HG03558 (cell line): Measurements from ENCODE around the gene ZSWIM2.
"Not testable (repeated sequence)": the region's sequence is repeated elsewhere in the genome, so short reads cannot be mapped to it uniquely, and the experiment has no call there.

Experiments used
- ATAC-seq: cut with Tn5 transposase; IDR thresholded peaks from one replicate; pipeline ENCODE4 v1.9.1; 2021; ENCODE audit warnings: moderate number of reproducible peaks; ENCODE audit not compliant: unreplicated experiment; ENCODE audit errors: extremely low read depth

ZSWIM2 gene

GRCh38 chr2:186848873-186849578 lies at the start of gene ZSWIM2:
Gene ZSWIM2, minus strand, starts transcription at chr2:186849170. Its CDS starts 40 bp downstream, at chr2:186849130.
- ATAC-seq, result no peak

GRCh38 chr2:186896220-186896619 lies 47.2 kb upstream of the ZSWIM2 start:
- not testable (repeated sequence) for ATAC-seq

- ATAC-seq, result no peak
Observed at GRCh38 chr2:186895451-186895850, 46.5 kb upstream of the ZSWIM2 start.

GRCh38 chr2:186894478-186894877 lies 45.5 kb upstream of the ZSWIM2 start:
- ATAC-seq, result no peak

- no peak for ATAC-seq
Observed at GRCh38 chr2:186892821-186893220, 43.9 kb upstream of the ZSWIM2 start.

GRCh38 chr2:186891185-186891621 lies 42.2 kb upstream of the ZSWIM2 start:
- ATAC-seq, result no peak

- ATAC-seq, result no peak
Observed at GRCh38 chr2:186889101-186889879, 40.3 kb upstream of the ZSWIM2 start.

GRCh38 chr2:186887107-186888090 lies 38.4 kb upstream of the ZSWIM2 start:
- no peak for ATAC-seq

GRCh38 chr2:186884587-186884986 lies 35.6 kb upstream of the ZSWIM2 start:
- no peak for ATAC-seq

GRCh38 chr2:186883666-186884065 lies 34.7 kb upstream of the ZSWIM2 start:
- ATAC-seq, result no peak

- ATAC-seq, result no peak
Observed at GRCh38 chr2:186882511-186883071, 33.6 kb upstream of the ZSWIM2 start.

- no peak for ATAC-seq
Observed at GRCh38 chr2:186881660-186882059, 32.7 kb upstream of the ZSWIM2 start.

- no peak for ATAC-seq
Observed at GRCh38 chr2:186879312-186879711, 30.3 kb upstream of the ZSWIM2 start.

- ATAC-seq, result no peak
Observed at GRCh38 chr2:186874713-186875112, 25.7 kb upstream of the ZSWIM2 start.

GRCh38 chr2:186871881-186872280 lies 22.9 kb upstream of the ZSWIM2 start:
- ATAC-seq, result no peak

- ATAC-seq, result no peak
Observed at GRCh38 chr2:186868344-186868743, 19.4 kb upstream of the ZSWIM2 start.

GRCh38 chr2:186862869-186863709 lies 14.1 kb upstream of the ZSWIM2 start:
- no peak for ATAC-seq

GRCh38 chr2:186855216-186855615 lies 6.2 kb upstream of the ZSWIM2 start:
- ATAC-seq, result no peak

- no peak for ATAC-seq
Observed at GRCh38 chr2:186853951-186854350, 5.0 kb upstream of the ZSWIM2 start.
